Measurements from ENCODE around the gene AGPAT2. TPM values are rescaled to one million over a fixed set of nuclear protein-coding genes. Genes with fewer than 3 reads are reported as not detected.
A peak's percentile ranks its signal among the peaks of the same experiment; 100 is the strongest.

Gene AGPAT2
- total and polyA plus RNA-seq, 2 experiments from 2014 or later: 125 to 242 TPM

GRCh38 chr9:136722969-136723356 is 35.7 kb upstream of the AGPAT2 start:
- WGBS (ENCODE audit: low lambda C conversion rate, missing lambda C conversion rate): 93% methylated on average over 24 of the region's 24 CpGs
- H3K4me3 ChIP-seq: no peak overlapping the region
- H3K36me3 ChIP-seq (replicated peaks; ENCODE audit: insufficient read depth, low read depth): no peaks in the 10 kb centered on the region
- H3K4me2 ChIP-seq: no peak overlapping the region
- H3K9me3 ChIP-seq (ENCODE audit: low read depth): no peaks in the 10 kb centered on the region
- no peak overlapping the region for H3K27ac ChIP-seq
- peaks cover 65% of the 10 kb centered on the region for H4K20me1 ChIP-seq (ENCODE audit: insufficient read depth, poor library complexity, severe bottlenecking)
- peaks cover 27% of the 10 kb centered on the region for H3K79me2 ChIP-seq
- peaks cover 28% of the 10 kb centered on the region for H3K4me1 ChIP-seq (ENCODE audit: insufficient read depth)
- no peak for DNase-seq (ENCODE audit: low spot score)
- TF ChIP-seq EZH2phosphoT487 (IDR thresholded peaks at IDR 0.05; ENCODE audit: low read depth, severe bottlenecking, unreplicated experiment): no peak
- H3K9me2 ChIP-seq (replicated peaks; ENCODE audit: insufficient read depth): no peaks in the 10 kb centered on the region
- H3K27me3 ChIP-seq: no peaks in the 10 kb centered on the region
- H2AFZ ChIP-seq: no peak overlapping the region

GRCh38 chr9:136722093-136722968 is 35.1 kb upstream of the AGPAT2 start:
- Histone ChIP-seq H3K27ac (no peak overlapping the region), H3K9me2 (replicated peaks; ENCODE audit: insufficient read depth) (no peaks in the 10 kb centered on the region), H3K36me3 (replicated peaks; ENCODE audit: insufficient read depth, low read depth) (no peaks in the 10 kb centered on the region), H3K4me3 (no peak overlapping the region), H3K4me2 (no peak overlapping the region), H2AFZ (no peak overlapping the region), H3K9me3 (ENCODE audit: low read depth) (no peaks in the 10 kb centered on the region), H3K27me3 (no peaks in the 10 kb centered on the region), H3K4me1 (ENCODE audit: insufficient read depth) (peaks cover 28% of the 10 kb centered on the region), H3K79me2 (peaks cover 22% of the 10 kb centered on the region), H4K20me1 (ENCODE audit: insufficient read depth, poor library complexity, severe bottlenecking) (peaks cover 59% of the 10 kb centered on the region)
- no peak for TF ChIP-seq CTCF (IDR thresholded peaks at IDR 0.05; ENCODE audit: poor library complexity)
- TF ChIP-seq EZH2phosphoT487 (IDR thresholded peaks at IDR 0.05; ENCODE audit: low read depth, severe bottlenecking, unreplicated experiment): no peak
- TF ChIP-seq EZH2 (IDR thresholded peaks at IDR 0.05; ENCODE audit: borderline replicate concordance): no peak
- 88% methylated on average over 28 of the region's 31 CpGs for WGBS (ENCODE audit: low lambda C conversion rate, missing lambda C conversion rate)
- no peak for DNase-seq (ENCODE audit: low spot score)

- Histone ChIP-seq H3K4me2 (no peak overlapping the region), H3K27ac (no peak overlapping the region), H2AFZ (no peak overlapping the region), H3K4me1 (ENCODE audit: insufficient read depth) (peaks cover 22% of the 10 kb centered on the region), H3K36me3 (replicated peaks; ENCODE audit: insufficient read depth, low read depth) (no peaks in the 10 kb centered on the region), H3K4me3 (no peak overlapping the region), H4K20me1 (ENCODE audit: insufficient read depth, poor library complexity, severe bottlenecking) (peaks cover 51% of the 10 kb centered on the region), H3K27me3 (no peaks in the 10 kb centered on the region), H3K9me2 (replicated peaks; ENCODE audit: insufficient read depth) (no peaks in the 10 kb centered on the region), H3K79me2 (peaks cover 21% of the 10 kb centered on the region), H3K9me3 (ENCODE audit: low read depth) (no peaks in the 10 kb centered on the region)
- TF ChIP-seq EZH2 (IDR thresholded peaks at IDR 0.05; ENCODE audit: borderline replicate concordance) (no peak), CTCF (IDR thresholded peaks at IDR 0.05; ENCODE audit: poor library complexity) (no peak), EZH2phosphoT487 (IDR thresholded peaks at IDR 0.05; ENCODE audit: low read depth, severe bottlenecking, unreplicated experiment) (no peak)
- 86% methylated on average over 26 of the region's 30 CpGs for WGBS (ENCODE audit: low lambda C conversion rate, missing lambda C conversion rate)
- no peak for DNase-seq (ENCODE audit: low spot score)
Observed at GRCh38 chr9:136721339-136722092, 34.3 kb upstream of the AGPAT2 start.

- Histone ChIP-seq H3K4me2 (no peak overlapping the region), H2AFZ (no peak overlapping the region)
Observed at GRCh38 chr9:136720898-136721338, 33.7 kb upstream of the AGPAT2 start.

More at GRCh38 chr9:136720898-136721338, 33.7 kb upstream of the AGPAT2 start:
- 89% methylated on average over 11 of the region's 11 CpGs for WGBS (ENCODE audit: low lambda C conversion rate, missing lambda C conversion rate)
- Histone ChIP-seq H3K27me3 (no peaks in the 10 kb centered on the region), H4K20me1 (ENCODE audit: insufficient read depth, poor library complexity, severe bottlenecking) (peaks cover 45% of the 10 kb centered on the region), H3K4me3 (no peak overlapping the region), H3K79me2 (peaks cover 17% of the 10 kb centered on the region), H3K9me3 (ENCODE audit: low read depth) (no peaks in the 10 kb centered on the region), H3K4me1 (ENCODE audit: insufficient read depth) (peaks cover 17% of the 10 kb centered on the region), H3K27ac (peak overlapping the region; percentile 58), H3K9me2 (replicated peaks; ENCODE audit: insufficient read depth) (no peaks in the 10 kb centered on the region), H3K36me3 (replicated peaks; ENCODE audit: insufficient read depth, low read depth) (no peaks in the 10 kb centered on the region)
- DNase-seq (ENCODE audit: low spot score): no peak
- TF ChIP-seq CTCF (IDR thresholded peaks at IDR 0.05; ENCODE audit: poor library complexity): no peak
- TF ChIP-seq EZH2 (IDR thresholded peaks at IDR 0.05; ENCODE audit: borderline replicate concordance): no peak
- no peak for TF ChIP-seq EZH2phosphoT487 (IDR thresholded peaks at IDR 0.05; ENCODE audit: low read depth, severe bottlenecking, unreplicated experiment)
